ENCODE results near the gene TPP2. TPM values are rescaled to one million over a fixed set of nuclear protein-coding genes. Genes with fewer than 3 reads are reported as not detected.

TPP2 gene
- total and polyA plus RNA-seq, 4 donors, result 14.0 to 55.6 (median 22.4) TPM

DNA sequence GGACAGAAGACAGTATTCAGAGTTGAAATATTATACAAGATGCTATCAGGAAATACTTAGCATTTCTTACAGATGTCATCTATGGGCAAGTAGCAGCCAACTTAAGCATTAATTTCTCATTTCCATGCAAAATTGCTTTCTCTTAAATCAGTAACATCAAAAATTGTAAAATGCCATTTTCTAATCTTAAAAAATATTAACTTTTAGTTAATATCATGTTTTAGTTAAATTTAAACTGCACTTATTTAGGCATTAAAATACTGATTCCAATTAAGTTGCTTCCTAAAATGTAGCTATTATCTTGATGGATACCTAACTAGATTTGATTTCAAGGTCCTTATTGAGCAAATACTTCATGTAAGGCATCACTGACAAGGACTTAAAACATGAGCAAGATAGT, 70.2 kb downstream of the TPP2 start:
- Histone ChIP-seq H3K4me3 (ENCODE audit: low read depth in 1 of 3, low read length in 3 of 3) (no peak overlapping the region), H3K36me3 (ENCODE audit: control insufficient read depth in 4 of 4, insufficient read depth in 3 of 4, low read depth in 1 of 4, low read length in 3 of 4) (peaks cover 9 to 44% (median 41%) of the 10 kb centered on the region in 4 donors), H3K27me3 (ENCODE audit: control insufficient read depth in 4 of 4, insufficient read depth in 4 of 4, low read length in 3 of 4) (no peaks in the 10 kb centered on the region), H3K9ac (ENCODE audit: low read depth in 1 of 2, low read length in 2 of 2) (no peak overlapping the region), H3K27ac (ENCODE audit: low read depth in 1 of 2, low read length in 2 of 2) (no peak overlapping the region), H3K9me3 (ENCODE audit: control insufficient read depth in 4 of 4, low read length in 3 of 4) (peaks cover 0 to 7% (median 3%) of the 10 kb centered on the region in 4 donors), H3K4me1 (ENCODE audit: control insufficient read depth in 4 of 4, insufficient read depth in 4 of 4, low read length in 3 of 4) (no peaks in the 10 kb centered on the region)
- TF ChIP-seq CTCF (IDR thresholded peaks at IDR 0.05; ENCODE audit: low read depth, low read length, missing input control) (no peak), REST (IDR thresholded peaks at IDR 0.05) (no peak), GABPA (IDR thresholded peaks at IDR 0.05 in 1 of 2, conservative IDR thresholded peaks at IDR 0.05 in 1 of 2) (no peak), TAF1 (conservative IDR thresholded peaks at IDR 0.05) (no peak), SP1 (IDR thresholded peaks at IDR 0.05) (no peak), RAD21 (IDR thresholded peaks at IDR 0.05) (no peak), HNF4A (conservative IDR thresholded peaks at IDR 0.05) (no peak), ZBTB33 (IDR thresholded peaks at IDR 0.05) (no peak)
- DNase-seq (ENCODE audit: low spot score), result no peak

GRCh38 chr13:102667911-102668310, 71.1 kb downstream of the TPP2 start:
- no peak overlapping the region for H3K27ac ChIP-seq (ENCODE audit: low read depth in 1 of 2, low read length in 2 of 2)
- no peak overlapping the region for H3K4me3 ChIP-seq (ENCODE audit: low read depth in 1 of 3, low read length in 3 of 3)
- peaks cover 0 to 7% (median 3%) of the 10 kb centered on the region in 4 donors for H3K9me3 ChIP-seq (ENCODE audit: control insufficient read depth in 4 of 4, low read length in 3 of 4)
- H3K4me1 ChIP-seq (ENCODE audit: control insufficient read depth in 4 of 4, insufficient read depth in 4 of 4, low read length in 3 of 4), result no peaks in the 10 kb centered on the region
- no peak overlapping the region for H3K9ac ChIP-seq (ENCODE audit: low read depth in 1 of 2, low read length in 2 of 2)
- no peaks in the 10 kb centered on the region for H3K27me3 ChIP-seq (ENCODE audit: control insufficient read depth in 4 of 4, insufficient read depth in 4 of 4, low read length in 3 of 4)
- H3K36me3 ChIP-seq (ENCODE audit: control insufficient read depth in 4 of 4, insufficient read depth in 3 of 4, low read depth in 1 of 4, low read length in 3 of 4), result peaks cover 9 to 50% (median 46%) of the 10 kb centered on the region in 4 donors
- no peak for DNase-seq (ENCODE audit: low spot score)
- 82% methylated on average over 4 of the region's 4 CpGs for WGBS
- no peak for TF ChIP-seq ATF3 (IDR thresholded peaks at IDR 0.05)
- no peak for TF ChIP-seq GABPA (IDR thresholded peaks at IDR 0.05 in 1 of 2, conservative IDR thresholded peaks at IDR 0.05 in 1 of 2)
- TF ChIP-seq RAD21 (IDR thresholded peaks at IDR 0.05), result no peak
- no peak for TF ChIP-seq YY1 (IDR thresholded peaks at IDR 0.05)
- no peak for TF ChIP-seq NR2F2 (IDR thresholded peaks at IDR 0.05)
- TF ChIP-seq MAX (IDR thresholded peaks at IDR 0.05), result no peak
- TF ChIP-seq EGR1 (IDR thresholded peaks at IDR 0.05; ENCODE audit: low read depth in 2 of 2), result no peak
- TF ChIP-seq REST (IDR thresholded peaks at IDR 0.05), result no peak
- no peak for TF ChIP-seq ZBTB33 (IDR thresholded peaks at IDR 0.05)
- no peak for TF ChIP-seq TAF1 (conservative IDR thresholded peaks at IDR 0.05)
- TF ChIP-seq JUND (IDR thresholded peaks at IDR 0.05), result no peak
- no peak for TF ChIP-seq SP1 (IDR thresholded peaks at IDR 0.05)
- no peak for TF ChIP-seq CTCF (IDR thresholded peaks at IDR 0.05; ENCODE audit: low read depth, low read length, missing input control)

Data from liver (tissue), 9 donors.